Measurements from ENCODE around the gene CCDC47.

Gene CCDC47

GRCh38 chr17:63764716-63765115 lies 8.7 kb downstream of the CCDC47 start:
- H3K27me3 ChIP-seq (ENCODE audit: insufficient read depth, low read depth), result no peaks in the 10 kb centered on the region
- H3K9ac ChIP-seq, result no peak overlapping the region
- no peak overlapping the region for H3K4me2 ChIP-seq
- no peak overlapping the region for H3K4me3 ChIP-seq (IDR thresholded peaks at IDR 0.05; ENCODE audit: insufficient read depth, low read depth, low read length)
- peaks cover 41% of the 10 kb centered on the region for H3K79me2 ChIP-seq (ENCODE audit: insufficient read depth, low read depth)
- H2AFZ ChIP-seq (ENCODE audit: low read depth), result no peak overlapping the region
- no peak overlapping the region for H3K27ac ChIP-seq
- no peak for TF ChIP-seq CTCF (conservative IDR thresholded peaks at IDR 0.05; ENCODE audit: low read depth, low read length)
- H3K36me3 ChIP-seq (ENCODE audit: insufficient read depth), result peaks cover 7% of the 10 kb centered on the region; the same call in 1 of the 2 replicates
- 0 out of 2 replicates have a peak, but pooled peaks cover 4% of the 10 kb centered on the region for H4K20me1 ChIP-seq (ENCODE audit: insufficient read depth)
- peaks cover 7% of the 10 kb centered on the region for H3K4me1 ChIP-seq (ENCODE audit: low read depth, poor library complexity, severe bottlenecking)

DNA sequence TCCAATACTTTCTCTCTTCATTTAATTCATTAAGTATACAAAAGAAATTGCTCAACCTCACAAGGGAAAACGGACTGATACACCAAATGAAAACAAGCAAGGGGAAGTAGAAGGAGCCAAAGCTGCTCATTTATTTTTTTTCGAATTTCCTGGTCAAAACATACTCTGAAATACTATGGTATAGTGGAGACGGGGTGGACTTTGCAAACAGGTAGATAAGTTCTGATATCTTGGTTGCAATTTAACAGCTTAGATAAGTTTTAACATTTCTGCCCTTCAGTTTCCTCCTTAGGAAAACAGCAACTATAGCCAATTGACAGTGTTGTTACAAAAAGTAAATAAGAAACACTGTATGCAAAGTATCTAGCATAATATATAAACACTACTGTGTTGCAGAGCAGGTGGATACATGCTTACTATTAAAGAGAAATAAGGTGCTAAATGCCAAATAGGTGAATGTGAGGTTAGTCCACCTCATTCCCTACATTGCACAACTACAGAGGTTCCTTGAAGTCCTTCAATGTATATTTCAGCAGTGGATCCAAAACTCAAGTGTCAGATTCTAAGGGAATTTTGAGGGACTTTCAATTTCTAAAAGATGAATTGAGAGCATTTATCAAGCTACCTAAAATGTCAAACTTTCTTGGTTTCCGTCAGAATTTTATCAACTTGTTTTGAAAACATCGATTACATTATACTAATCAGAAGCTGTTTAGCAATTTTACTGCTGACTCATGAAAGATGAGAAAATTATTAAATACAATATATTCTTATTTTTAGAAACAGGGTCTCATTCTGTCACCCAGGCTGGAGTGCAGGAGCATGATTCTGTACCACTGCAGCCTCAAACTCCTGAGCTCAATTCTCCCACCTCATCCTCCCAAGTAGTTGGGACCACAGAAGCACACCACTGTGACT lies 11.0 kb downstream of the CCDC47 start:
- Histone ChIP-seq H3K27ac (no peak overlapping the region), H3K4me2 (no peak overlapping the region), H2AFZ (ENCODE audit: low read depth) (no peak overlapping the region), H3K36me3 (ENCODE audit: insufficient read depth) (peaks cover 7% of the 10 kb centered on the region; the same call in 1 of the 2 replicates), H4K20me1 (ENCODE audit: insufficient read depth) (no peaks in the 10 kb centered on the region), H3K4me3 (IDR thresholded peaks at IDR 0.05; ENCODE audit: insufficient read depth, low read depth, low read length) (no peak overlapping the region), H3K4me1 (ENCODE audit: low read depth, poor library complexity, severe bottlenecking) (peaks cover 7% of the 10 kb centered on the region), H3K27me3 (ENCODE audit: insufficient read depth, low read depth) (no peaks in the 10 kb centered on the region), H3K9ac (no peak overlapping the region), H3K79me2 (ENCODE audit: insufficient read depth, low read depth) (peaks cover 18% of the 10 kb centered on the region)
- TF ChIP-seq CTCF (conservative IDR thresholded peaks at IDR 0.05; ENCODE audit: low read depth, low read length), result no peak

- H3K27me3 ChIP-seq (ENCODE audit: insufficient read depth, low read depth), result no peaks in the 10 kb centered on the region
- peaks cover 3% of the 10 kb centered on the region; the same call in 1 of the 2 replicates for H3K79me2 ChIP-seq (ENCODE audit: insufficient read depth, low read depth)
- no peaks in the 10 kb centered on the region for H3K4me1 ChIP-seq (ENCODE audit: low read depth, poor library complexity, severe bottlenecking)
- H3K27ac ChIP-seq, result no peak overlapping the region
- H2AFZ ChIP-seq (ENCODE audit: low read depth), result no peak overlapping the region
- no peak overlapping the region for H3K4me3 ChIP-seq (IDR thresholded peaks at IDR 0.05; ENCODE audit: insufficient read depth, low read depth, low read length)
- no peaks in the 10 kb centered on the region for H4K20me1 ChIP-seq (ENCODE audit: insufficient read depth)
- no peak for TF ChIP-seq CTCF (conservative IDR thresholded peaks at IDR 0.05; ENCODE audit: low read depth, low read length)
- H3K4me2 ChIP-seq, result no peak overlapping the region
- peaks cover 7% of the 10 kb centered on the region; the same call in 1 of the 2 replicates for H3K36me3 ChIP-seq (ENCODE audit: insufficient read depth)
- H3K9ac ChIP-seq, result no peak overlapping the region
Observed at GRCh38 chr17:63760771-63761539, 12.4 kb downstream of the CCDC47 start.

DNA sequence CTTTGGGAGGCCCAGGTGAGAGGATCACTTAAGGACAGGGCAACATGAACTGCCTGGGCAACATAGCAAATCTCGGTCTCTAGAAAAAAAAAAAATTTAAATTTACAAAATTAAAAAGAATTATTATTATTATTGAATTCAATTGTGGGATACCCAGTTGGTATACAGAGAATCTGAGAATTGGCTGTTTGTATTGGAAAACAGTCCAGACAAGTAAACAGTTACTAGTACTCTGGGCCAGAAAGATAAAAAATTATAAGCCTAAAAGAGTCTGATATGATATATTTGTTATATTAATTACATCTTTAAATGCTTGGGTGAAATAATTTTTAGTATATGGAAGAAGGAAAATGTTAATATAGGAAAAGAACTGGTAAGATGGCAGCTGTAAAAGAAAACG lies 15.0 kb downstream of the CCDC47 start:
- H3K4me2 ChIP-seq, result no peak overlapping the region
- H3K27me3 ChIP-seq (ENCODE audit: insufficient read depth, low read depth), result no peaks in the 10 kb centered on the region
- H2AFZ ChIP-seq (ENCODE audit: low read depth), result no peak overlapping the region
- no peak overlapping the region for H3K4me3 ChIP-seq (IDR thresholded peaks at IDR 0.05; ENCODE audit: insufficient read depth, low read depth, low read length)
- no peaks in the 10 kb centered on the region for H3K4me1 ChIP-seq (ENCODE audit: low read depth, poor library complexity, severe bottlenecking)
- H4K20me1 ChIP-seq (ENCODE audit: insufficient read depth), result no peaks in the 10 kb centered on the region
- no peak for TF ChIP-seq CTCF (conservative IDR thresholded peaks at IDR 0.05; ENCODE audit: low read depth, low read length)
- H3K79me2 ChIP-seq (ENCODE audit: insufficient read depth, low read depth), result no peaks in the 10 kb centered on the region
- peaks cover 8% of the 10 kb centered on the region; the same call in 1 of the 2 replicates for H3K36me3 ChIP-seq (ENCODE audit: insufficient read depth)
- H3K27ac ChIP-seq, result no peak overlapping the region
- no peak overlapping the region for H3K9ac ChIP-seq
